NCI-H128 (cell line): Measurements from ENCODE around the gene PSME1.

Experiments
- DNase-seq: peaks from one replicate; lab custom pipeline; 2025; ENCODE audit not compliant: unreplicated experiment; lab: John Stamatoyannopoulos, UW

Gene PSME1

GRCh38 chr14:24135834-24136683 is at the start of gene PSME1:
PSME1 (plus strand) TSS chr14:24136194; CDS start chr14:24136263, 69 bp downstream.
- DNase-seq: peak; percentile 81

- no peak for DNase-seq
Observed at GRCh38 chr14:24087004-24087403, 49.0 kb upstream of the PSME1 start.

- DNase-seq: no peak
Observed at GRCh38 chr14:24088095-24088494, 47.9 kb upstream of the PSME1 start.

DNA sequence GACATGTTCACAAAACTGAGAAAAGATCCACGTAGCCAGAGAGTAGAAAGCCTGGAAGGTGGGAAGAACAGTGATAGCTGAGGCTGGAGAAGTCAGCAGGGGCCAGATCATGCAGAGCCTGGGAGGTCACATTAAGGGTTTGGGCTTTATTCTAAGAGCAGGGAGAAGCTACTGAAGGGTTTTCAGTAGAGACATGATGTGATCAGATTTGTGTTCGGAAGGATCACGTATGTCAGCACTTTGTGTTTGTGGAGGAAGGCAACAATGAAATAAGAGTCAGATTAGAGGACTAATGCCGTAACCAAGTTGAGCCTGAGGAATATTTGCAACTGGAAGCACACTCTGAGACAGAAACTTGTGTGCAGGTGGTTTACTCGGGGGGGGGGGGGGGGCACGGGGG is 46.1 kb upstream of the PSME1 start:
- no peak for DNase-seq

- DNase-seq: no peak
Observed at GRCh38 chr14:24092110-24092504, 43.9 kb upstream of the PSME1 start.

DNA sequence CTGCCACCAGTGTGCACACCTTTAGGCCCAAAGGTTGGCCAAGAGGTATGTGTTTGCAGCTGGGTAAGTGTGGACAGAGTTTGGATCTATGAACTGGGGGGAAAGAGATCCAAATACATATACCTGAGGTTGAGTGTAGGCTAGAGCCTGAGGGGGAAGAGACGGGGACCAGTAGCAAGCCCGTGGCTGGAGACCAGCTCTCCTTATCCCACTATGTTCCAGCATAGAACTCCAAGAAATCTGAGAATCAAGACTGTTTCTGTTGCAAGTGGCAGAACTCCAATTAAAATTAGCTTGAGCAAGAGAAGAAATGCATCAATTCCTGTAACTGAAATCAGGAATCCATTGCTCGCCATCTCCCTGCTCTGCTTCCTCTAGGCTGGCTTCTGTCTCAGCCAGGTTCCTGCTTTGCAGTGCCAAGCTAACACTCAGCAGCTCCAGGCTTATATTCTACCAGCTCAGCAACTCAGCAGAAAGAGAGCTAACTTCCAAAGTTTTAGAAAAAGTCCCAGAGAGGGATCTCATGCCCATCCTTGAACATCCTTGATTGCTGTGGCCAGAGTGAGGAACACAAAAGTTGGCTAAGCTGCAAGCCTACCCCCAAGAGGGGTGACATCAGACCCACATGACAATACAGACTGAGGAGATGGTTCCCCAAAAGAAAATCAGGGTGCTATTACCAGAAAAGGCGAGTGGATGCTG is 43.3 kb upstream of the PSME1 start:
- no peak for DNase-seq

- DNase-seq: no peak
Observed at GRCh38 chr14:24093207-24093900, 42.6 kb upstream of the PSME1 start.

GRCh38 chr14:24093901-24094840 is 41.8 kb upstream of the PSME1 start, which contains the start of gene PCK2:
PCK2 (plus strand) TSS chr14:24094311; CDS start chr14:24094406, 95 bp downstream.
- DNase-seq: peak; percentile 75

- DNase-seq: no peak
Observed at GRCh38 chr14:24094841-24095270, 41.1 kb upstream of the PSME1 start.

DNA sequence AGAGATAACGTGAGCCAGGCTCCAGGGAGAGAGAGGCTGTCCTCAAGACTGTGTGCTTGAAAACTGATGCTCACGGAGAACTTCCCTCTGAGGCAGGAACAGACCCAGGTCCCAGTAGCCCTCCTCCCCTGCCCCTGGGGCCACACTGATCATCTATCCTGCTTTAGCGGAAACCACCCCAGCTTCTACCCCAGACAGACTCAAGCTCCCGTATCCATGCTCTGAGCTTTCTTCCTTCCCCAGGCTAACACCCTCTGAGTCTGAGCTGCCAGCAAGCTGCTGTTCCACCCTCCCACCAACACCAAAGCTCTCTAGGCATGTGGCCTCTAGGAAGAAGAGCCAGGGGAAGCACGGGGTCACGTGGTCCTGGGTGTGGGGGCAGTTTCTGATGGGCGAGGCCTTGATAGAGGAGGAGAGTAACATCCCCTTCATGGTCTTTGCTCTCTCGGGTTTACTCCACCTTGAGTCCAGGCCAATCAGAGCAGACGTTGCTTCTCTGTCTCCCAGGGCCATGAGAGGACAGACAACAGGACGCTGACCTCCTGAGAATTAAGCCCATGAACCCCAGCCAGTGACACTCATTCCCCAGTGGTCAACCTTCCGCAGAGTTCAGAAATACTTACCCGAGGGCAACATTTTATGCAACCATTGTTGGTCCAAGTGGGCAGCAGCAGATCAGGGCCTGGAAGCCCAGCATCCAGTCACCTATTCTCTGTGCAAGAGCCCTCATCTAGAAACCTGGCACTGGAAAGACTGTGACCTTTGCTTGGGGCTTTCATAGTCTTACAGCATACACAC is 40.5 kb upstream of the PSME1 start:
- DNase-seq: no peak

DNA sequence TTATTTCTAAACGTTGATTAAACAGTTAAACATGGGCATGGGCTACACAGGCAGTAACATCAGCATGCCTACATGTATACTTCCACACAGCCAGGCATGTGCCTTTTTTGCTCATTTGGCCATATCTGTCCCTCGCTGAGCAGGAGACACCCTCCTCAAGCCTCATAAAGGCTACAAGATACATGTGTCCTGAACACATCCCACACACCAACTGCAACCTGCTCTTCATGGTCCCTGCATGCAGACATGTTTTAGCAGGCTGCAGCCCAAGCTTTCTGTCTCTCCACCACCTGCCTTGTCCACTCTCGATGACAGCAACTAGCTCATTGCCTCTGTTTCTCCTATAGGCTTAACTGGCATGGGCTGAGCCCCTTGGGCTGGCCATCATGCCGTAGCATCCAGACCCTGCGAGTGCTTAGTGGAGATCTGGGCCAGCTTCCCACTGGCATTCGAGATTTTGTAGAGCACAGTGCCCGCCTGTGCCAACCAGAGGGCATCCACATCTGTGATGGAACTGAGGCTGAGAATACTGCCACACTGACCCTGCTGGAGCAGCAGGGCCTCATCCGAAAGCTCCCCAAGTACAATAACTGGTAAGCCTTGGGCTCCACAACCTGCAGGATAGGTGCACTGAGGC is 39.3 kb upstream of the PSME1 start:
- no peak for DNase-seq

DNA sequence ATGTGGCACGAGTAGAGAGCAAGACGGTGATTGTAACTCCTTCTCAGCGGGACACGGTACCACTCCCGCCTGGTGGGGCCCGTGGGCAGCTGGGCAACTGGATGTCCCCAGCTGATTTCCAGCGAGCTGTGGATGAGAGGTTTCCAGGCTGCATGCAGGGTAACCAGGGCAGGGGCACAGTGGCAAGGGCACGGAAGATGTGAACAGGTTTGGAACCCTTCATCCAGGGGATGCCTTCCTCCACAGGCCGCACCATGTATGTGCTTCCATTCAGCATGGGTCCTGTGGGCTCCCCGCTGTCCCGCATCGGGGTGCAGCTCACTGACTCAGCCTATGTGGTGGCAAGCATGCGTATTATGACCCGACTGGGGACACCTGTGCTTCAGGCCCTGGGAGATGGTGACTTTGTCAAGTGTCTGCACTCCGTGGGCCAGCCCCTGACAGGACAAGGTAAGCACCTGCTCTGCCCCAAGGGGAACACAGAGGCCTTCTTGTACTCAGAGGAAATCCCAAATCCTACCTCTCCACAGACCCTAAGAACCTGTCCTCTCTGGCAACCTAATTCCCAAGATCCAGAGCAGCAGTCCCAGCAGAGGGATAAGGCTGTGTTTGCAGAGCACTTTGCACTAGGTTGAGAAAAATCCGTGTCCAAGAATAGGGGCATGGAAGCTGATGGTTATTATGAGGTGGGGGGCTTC is 37.6 kb upstream of the PSME1 start:
- no peak for DNase-seq

GRCh38 chr14:24098927-24099813 is 36.8 kb upstream of the PSME1 start:
- DNase-seq: no peak

DNA sequence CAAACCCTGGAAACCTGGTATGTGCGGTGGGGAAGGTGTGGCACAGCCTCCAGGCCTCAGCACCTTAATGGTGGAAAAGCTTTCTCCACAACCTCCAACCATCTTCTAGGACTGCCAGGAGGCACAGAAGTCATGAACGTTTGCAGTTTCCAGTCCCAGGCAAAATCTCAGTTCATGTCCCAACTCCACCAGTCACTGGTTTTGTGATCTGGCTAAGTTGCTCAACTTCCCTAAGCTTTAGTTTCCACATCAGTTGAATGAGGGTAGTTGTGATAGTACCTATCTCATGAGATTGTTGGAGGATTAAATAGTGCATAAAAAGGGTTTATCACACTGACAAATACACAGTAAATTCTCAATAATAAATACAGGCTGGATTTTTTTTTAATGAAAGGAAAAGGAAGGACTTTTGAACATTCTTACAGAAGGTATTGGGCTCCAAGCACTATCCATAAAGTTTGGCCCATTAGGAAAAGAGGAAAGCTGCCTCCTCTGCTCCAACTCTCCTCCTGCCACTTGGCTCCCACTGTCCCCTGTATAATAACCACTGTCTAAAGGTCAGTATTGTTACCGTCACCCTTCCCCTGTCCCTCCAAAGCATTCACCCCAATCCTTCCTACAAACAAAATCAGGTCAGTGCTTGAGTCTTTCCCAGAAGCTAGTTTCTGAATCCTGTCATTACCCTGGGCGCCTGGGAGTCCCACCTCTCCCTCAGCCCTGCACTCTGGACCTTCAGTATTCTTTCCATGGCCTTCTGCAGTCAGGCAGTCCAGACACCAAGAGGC is 35.6 kb upstream of the PSME1 start:
- no peak for DNase-seq

DNA sequence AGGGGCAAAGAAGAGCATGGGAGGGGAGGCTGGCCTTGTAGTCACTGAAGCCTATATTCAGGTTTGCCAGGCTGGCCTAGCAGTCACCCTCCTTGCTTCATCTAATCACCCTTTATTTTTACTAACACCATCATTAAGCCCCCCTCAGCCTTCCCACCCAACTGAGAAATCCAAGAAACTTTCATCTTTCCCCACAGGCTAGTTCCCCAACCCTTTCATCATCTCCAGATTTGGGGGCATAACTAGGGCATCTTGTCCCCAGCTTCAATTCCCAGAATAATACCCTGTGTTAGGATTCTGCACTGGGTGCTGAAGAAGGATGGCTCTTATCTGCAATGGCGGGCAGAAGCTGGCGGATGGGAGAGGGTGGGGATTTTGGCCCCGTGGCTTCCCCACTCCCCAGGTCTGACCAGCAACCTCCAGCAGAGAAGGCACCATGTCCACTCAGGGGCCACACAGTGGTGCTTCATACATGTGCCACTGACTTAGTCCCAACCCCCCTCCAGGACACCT is 35.0 kb upstream of the PSME1 start:
- no peak for DNase-seq

GRCh38 chr14:24102357-24103048 is 33.5 kb upstream of the PSME1 start:
- no peak for DNase-seq
